ENCODE measurements around the gene EVI2A. TPM values are rescaled to one million over a fixed set of nuclear protein-coding genes. Genes with fewer than 3 reads are reported as not detected.

Gene EVI2A
- total and polyA plus RNA-seq, 10 of the 15 experiments (the other 5 are each of a cell fraction or from before 2014, with no cell fraction given), result 4.6 to 78.3 (median 25.7) TPM

- DNase-seq (ENCODE audit: low read depth, low spot score) (no peak), FAIRE-seq (no peak), ATAC-seq (no peak)
- intact Hi-C loops (cut with micrococcal nuclease; ENCODE audit: unreplicated experiment), result no loop called here
- Histone ChIP-seq H3K4me3 (no peak overlapping the region), H3K36me3 (ENCODE audit: control insufficient read depth in 2 of 2, insufficient read depth in 2 of 2, low read length in 1 of 2) (peaks cover 0 to 15% of the 10 kb centered on the region in 2 experiments; a peak in 2 of 4 replicates), H3K79me2 (ENCODE audit: control insufficient read depth, insufficient read depth, low read length) (no peaks in the 10 kb centered on the region), H3K27me3 (replicated peaks in 1 of 2; ENCODE audit: control insufficient read depth in 2 of 2, insufficient read depth in 2 of 2, low read length in 1 of 2) (no peaks in the 10 kb centered on the region), H3K27ac (ENCODE audit: control insufficient read depth, insufficient read depth) (no peak overlapping the region), H2AFZ (ENCODE audit: control insufficient read depth, low read depth, low read length) (no peak overlapping the region), H3K9ac (ENCODE audit: control insufficient read depth, insufficient read depth, low read length) (no peak overlapping the region), H3K9me3 (replicated peaks; ENCODE audit: control insufficient read depth, insufficient read depth, low read length) (no peaks in the 10 kb centered on the region), H4K20me1 (ENCODE audit: control insufficient read depth, insufficient read depth) (no peaks in the 10 kb centered on the region), H3K4me2 (ENCODE audit: control insufficient read depth, insufficient read depth) (no peak overlapping the region), H3K4me1 (ENCODE audit: control insufficient read depth, insufficient read depth, low read length) (no peaks in the 10 kb centered on the region)
- in situ Hi-C loops (cut with MboI), result no loop called here
- SMC1A ChIA-PET (ENCODE audit: uncharacterized antibody, unreplicated experiment), result interaction anchor here (0.8 to 0.9 kb wide), 2 partner anchors 101 to 104 kb away, joined by 3 read pairs; no protein-coding TSS in a partner anchor
- CTCF ChIA-PET, result interaction anchor here (0.9 to 1.4 kb wide), 2 partner anchors 30 to 103 kb away, joined by 3 to 5 read pairs; no protein-coding TSS in a partner anchor
- no TSS peak for BruUV-seq (replicated peaks)
- TF ChIP-seq PAX5 (IDR thresholded peaks at IDR 0.05; ENCODE audit: borderline replicate concordance, low read depth, low read length) (no peak), CBX5 (IDR thresholded peaks at IDR 0.05; ENCODE audit: low read depth) (no peak), SMAD1 (IDR thresholded peaks at IDR 0.05; ENCODE audit: low read depth, partially characterized antibody) (no peak), ZBTB33 (IDR thresholded peaks at IDR 0.05) (no peak), RAD51 (IDR thresholded peaks at IDR 0.05) (no peak)
- RAD21 ChIA-PET (ENCODE audit: unreplicated experiment), result no interaction called here
- POLR2A ChIA-PET, result no interaction called here
- WGBS (ENCODE audit: insufficient coverage, insufficient replicate concordance, low lambda C conversion rate, missing lambda C conversion rate), result 12% methylated on average over 1 of the region's 1 CpG
Measured at GRCh38 chr17:31269578-31269983, 51.8 kb downstream of the EVI2A start.

Measured in GM12878 (cell line).